HG03558 (cell line): Measurements from ENCODE around the gene ECSCR.
"Not testable (repeated sequence)": the region's sequence is repeated elsewhere in the genome, so short reads cannot be mapped to it uniquely, and the experiment has no call there.

Experiments
- ATAC-seq: cut with Tn5 transposase; IDR thresholded peaks from one replicate; pipeline ENCODE4 v1.9.1; 2021; ENCODE audit warnings: moderate number of reproducible peaks; ENCODE audit not compliant: unreplicated experiment; ENCODE audit errors: extremely low read depth

ECSCR gene

GRCh38 chr5:139415221-139415861 lies 47.2 kb downstream of the ECSCR start:
- no peak for ATAC-seq

- no peak for ATAC-seq
Measured at GRCh38 chr5:139414581-139415130, 47.9 kb downstream of the ECSCR start.

- no peak for ATAC-seq
Measured at GRCh38 chr5:139413963-139414362, 48.6 kb downstream of the ECSCR start.

- ATAC-seq: no peak
Measured at GRCh38 chr5:139413153-139413552, 49.4 kb downstream of the ECSCR start.

- ATAC-seq: no peak
Measured at GRCh38 chr5:139410993-139411828, 51.3 kb downstream of the ECSCR start.

- ATAC-seq: no peak
Measured at GRCh38 chr5:139410121-139410992, 52.2 kb downstream of the ECSCR start.

- not testable (repeated sequence) for ATAC-seq
Measured at GRCh38 chr5:139409116-139409515, 53.4 kb downstream of the ECSCR start.

- ATAC-seq: no peak
Measured at GRCh38 chr5:139408191-139408590, 54.4 kb downstream of the ECSCR start.

GRCh38 chr5:139407517-139407916 lies 55.0 kb downstream of the ECSCR start:
- no peak for ATAC-seq

GRCh38 chr5:139406963-139407362 lies 55.6 kb downstream of the ECSCR start:
- ATAC-seq: no peak

- no peak for ATAC-seq
Measured at GRCh38 chr5:139404484-139404840, 58.1 kb downstream of the ECSCR start.

- peak; percentile 44 for ATAC-seq
Measured at GRCh38 chr5:139403787-139404483, 58.6 kb downstream of the ECSCR start, which contains the start of gene SPATA24. TSS of gene SPATA24 (minus strand) at chr5:139404089. CDS start at chr5:139404060, 29 bp downstream.

GRCh38 chr5:139403418-139403786 lies 59.1 kb downstream of the ECSCR start:
- ATAC-seq: no peak

- no peak for ATAC-seq
Measured at GRCh38 chr5:139402561-139403158, 59.9 kb downstream of the ECSCR start.

GRCh38 chr5:139401546-139401945 lies 61.0 kb downstream of the ECSCR start:
- no peak for ATAC-seq

GRCh38 chr5:139399501-139400121 lies 62.9 kb downstream of the ECSCR start:
- no peak for ATAC-seq
